K562 (cell line): ENCODE data around the gene PLPPR2. TPM values are rescaled to one million over a fixed set of nuclear protein-coding genes. Genes with fewer than 3 reads are reported as not detected.

ENCODE experiments used
- ARID2 ChIP-seq: fragments of 450-650 bp; IDR thresholded peaks from 2 replicates; pipeline ENCODE4 v1.6.1; 2017; ENCODE audit warnings: antibody characterized with exemption, mild to moderate bottlenecking
- ASH1L ChIP-seq: fragments of 450-650 bp; IDR thresholded peaks from 2 replicates; pipeline ENCODE4 v1.6.1; 2018; ENCODE audit warnings: borderline replicate concordance, mild to moderate bottlenecking, low read depth; ENCODE audit not compliant: partially characterized antibody
- ATF1 ChIP-seq, 2 experiments: fragments of 450-650 bp in 1 of 2; IDR thresholded peaks; 2 replicates each; pipeline ENCODE4 v1.6.1; 2016; ENCODE audit warnings: missing compliant biosample characterization in 1 of 2, missing genetic modification characterization in 1 of 2
- BRD9 ChIP-seq: fragments of 450-650 bp; IDR thresholded peaks from 2 replicates; pipeline ENCODE4 v1.6.1; 2018; ENCODE audit warnings: low read depth; ENCODE audit not compliant: partially characterized antibody
- CBFA2T3 ChIP-seq: fragments of 450-650 bp; IDR thresholded peaks from 2 replicates; pipeline ENCODE4 v1.6.1; 2017
- COPS2 ChIP-seq: fragments of 450-650 bp; conservative IDR thresholded peaks from 2 replicates; pipeline ENCODE4 v1.6.1; 2016; ENCODE audit warnings: mild to moderate bottlenecking, moderate library complexity
- DMBX1 ChIP-seq: fragments of 250-450 bp; sonication (Bioruptor Pico); IDR thresholded peaks from 2 replicates; pipeline ENCODE4 v1.8.0; 2022; ENCODE audit warnings: inconsistent platforms, mild to moderate bottlenecking, moderate library complexity, borderline replicate concordance
- IRF2 ChIP-seq: sonication (generic); formaldehyde crosslinking; IDR thresholded peaks from 2 replicates; pipeline ENCODE4 v1.8.1; 2022; ENCODE audit warnings: mild to moderate bottlenecking, missing genetic modification reagents
- KLF1 ChIP-seq: fragments of 450-650 bp; IDR thresholded peaks from 2 replicates; pipeline ENCODE4 v1.6.1; 2016; ENCODE audit warnings: missing genetic modification characterization, missing compliant biosample characterization
- MTA2 ChIP-seq: fragments of 450-650 bp; IDR thresholded peaks from 2 replicates; pipeline ENCODE4 v1.6.1; 2016; ENCODE audit warnings: low read depth
- RAD51 ChIP-seq: fragments of 450-650 bp; IDR thresholded peaks from 2 replicates; pipeline ENCODE4 v1.7.1; 2016; ENCODE audit warnings: low read depth, mild to moderate bottlenecking, borderline replicate concordance
- SRF ChIP-seq, 2 experiments: fragments of 250-450, 450-650 bp in 1 of 2; sonication (Bioruptor Pico) in 1 of 2; sonication (generic) in 1 of 2; formaldehyde crosslinking; IDR thresholded peaks; 2 replicates each; pipeline versions ENCODE4 v1.5.0 to v1.5.1; 2020 to 2022; ENCODE audit warnings: mild to moderate bottlenecking in 1 of 2, missing genetic modification reagents in 1 of 2
- TCFL5 ChIP-seq: fragments of 250-450 bp; sonication (Bioruptor Pico); conservative IDR thresholded peaks from 2 replicates; pipeline ENCODE4 v1.6.1; 2021; ENCODE audit warnings: mild to moderate bottlenecking, moderate library complexity, matching md5 sums
- YBX1 ChIP-seq: fragments of 450-650 bp; IDR thresholded peaks from 2 replicates; pipeline ENCODE4 v1.7.1; 2016; ENCODE audit warnings: mild to moderate bottlenecking
- ZBTB7A ChIP-seq: IDR thresholded peaks from 2 replicates; pipeline ENCODE4 v1.6.1; 2011; ENCODE audit warnings: low read depth, mild to moderate bottlenecking, low read length, moderate library complexity, borderline replicate concordance; ENCODE audit not compliant: control insufficient read depth
- ZFP1 ChIP-seq: fragments of 450-650 bp; formaldehyde crosslinking; IDR thresholded peaks from 2 replicates; pipeline ENCODE4 v1.4.0; 2020; ENCODE audit warnings: mild to moderate bottlenecking, mixed read lengths
- ZNF143 ChIP-seq: sonication (generic); formaldehyde crosslinking; IDR thresholded peaks from 2 replicates; pipeline ENCODE4 v1.9.0; 2022; ENCODE audit warnings: mild to moderate bottlenecking, missing genetic modification reagents
- ZNF282 ChIP-seq: sonication (generic); formaldehyde crosslinking; IDR thresholded peaks from 2 replicates; pipeline ENCODE4 v1.8.1; 2023; ENCODE audit warnings: missing genetic modification reagents
- ZNF431 ChIP-seq: sonication (generic); formaldehyde crosslinking; IDR thresholded peaks from 2 replicates; pipeline ENCODE4 v1.8.0; 2022; ENCODE audit warnings: mild to moderate bottlenecking, missing genetic modification reagents
- ZNF589 ChIP-seq: fragments of 200-800 bp; sonication (Bioruptor generic); IDR thresholded peaks from 2 replicates; pipeline ENCODE4 v1.6.1; 2016; ENCODE audit warnings: low read depth, missing genetic modification characterization, missing compliant biosample characterization
- ZNF717 ChIP-seq: fragments of 250-450 bp; sonication (Bioruptor Pico); IDR thresholded peaks from 2 replicates; pipeline ENCODE4 v1.5.0; 2021
- ZNF77 ChIP-seq: fragments of 250-450 bp; sonication (Bioruptor Pico); IDR thresholded peaks from 2 replicates; pipeline ENCODE4 v1.5.0; 2020
- polyA plus RNA-seq, 8 experiments: library from polyadenylated mRNA; depleted of rRNA in 4 of 8; stranded (reverse) in 5 of 8; unstranded in 3 of 8; fragments of >200 nt; fragmentation: Nextera tagmentation in 2 of 8; fragmentation: Illumina TruSeq in 1 of 8; extraction: Ambion mirVana in 2 of 8; extraction: Trizol in 1 of 8; gene quantifications; 2 replicates each; pipeline versions ENCODE4 v1.2.1 to v1.2.3, GENCODE V29; 2011 to 2014; ENCODE audit warnings: inconsistent platforms in 1 of 8, missing spikeins in 1 of 8
- total RNA-seq, 7 experiments: library from RNA; depleted of rRNA in 6 of 7; stranded (reverse); fragments of >200 nt in 6 of 7; fragmentation: Illumina TruSeq in 2 of 7; extraction: Trizol in 2 of 7; gene quantifications; 2 replicates each; pipeline versions ENCODE4 v1.2.1 to v1.2.3, GENCODE V29; 2011 to 2021; ENCODE audit warnings: low replicate concordance in 1 of 7
- TF ChIP-seq, protein P1 (sequence below): IDR thresholded peaks from 3 replicates; pipeline ENCODE4 v1.6.1; 2011; ENCODE audit warnings: borderline replicate concordance, mild to moderate bottlenecking; ENCODE audit not compliant: insufficient read length, insufficient read depth
- TF ChIP-seq, protein P2 (sequence below): sonication (generic); formaldehyde crosslinking; IDR thresholded peaks from 2 replicates; pipeline ENCODE4 v1.8.0; 2023; ENCODE audit warnings: mild to moderate bottlenecking, missing genetic modification reagents
- TF ChIP-seq, protein P3 (sequence below): fragments of 250-450 bp; sonication (Bioruptor Pico); IDR thresholded peaks from 2 replicates; pipeline ENCODE4 v1.8.0; 2021; ENCODE audit warnings: moderate library complexity, mild to moderate bottlenecking, inconsistent platforms

Gene PLPPR2
- total and polyA plus RNA-seq, 9 of the 15 experiments (the other 6 are each of a cell fraction or from before 2014, with no cell fraction given), result 0.49 to 15.9 (median 3.4) TPM

DNA sequence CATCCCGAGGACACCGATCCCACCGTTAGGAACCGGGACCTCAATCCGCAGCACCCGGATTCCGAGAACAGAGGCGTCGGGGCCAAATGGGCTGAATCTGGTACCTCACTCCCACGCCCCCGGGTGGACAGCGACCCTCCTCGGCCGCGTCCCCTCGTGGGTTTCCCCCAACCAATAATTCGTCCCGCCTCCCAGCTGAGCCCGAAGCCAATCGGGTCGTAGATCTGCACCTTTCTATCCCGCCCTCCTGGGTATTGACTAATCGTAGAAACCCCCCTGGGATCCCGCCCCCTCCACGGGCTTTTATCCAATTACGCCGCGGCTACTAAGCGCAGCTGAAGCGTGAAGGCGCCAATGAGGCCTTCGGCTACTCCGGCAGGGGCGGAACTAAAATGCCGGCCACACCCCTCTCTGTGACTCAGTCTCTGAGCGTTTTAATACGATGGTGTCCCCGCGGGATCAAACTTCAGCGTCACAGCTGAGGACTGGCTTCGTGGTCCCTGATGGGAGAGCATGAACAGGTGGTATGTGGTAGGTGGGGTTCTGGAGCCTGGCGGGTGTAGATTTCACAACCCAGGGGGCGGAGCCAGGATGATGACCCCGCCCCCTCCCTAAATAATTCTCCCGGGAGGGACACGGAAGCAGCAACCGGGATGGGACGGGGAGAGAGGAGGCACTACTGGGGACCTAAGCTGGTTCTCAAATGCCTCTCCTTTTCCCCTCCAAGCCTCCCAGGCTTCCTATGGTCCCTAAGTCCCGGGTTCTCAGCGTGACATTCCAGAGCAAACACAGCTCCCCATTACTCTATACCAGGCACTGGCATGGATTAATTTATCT is 8.9 kb upstream of the PLPPR2 start, which contains the start of the genes CCDC159 and TMEM205 (continued):
- TF ChIP-seq YBX1 (no peak), SRF (CRISPR knock-in tag; IDR thresholded peaks at IDR 0.05) (no peak), ATF1 (CRISPR knock-in tag; IDR thresholded peaks at IDR 0.05) (no peak), ATF1 (tag; IDR thresholded peaks at IDR 0.05) (peak; percentile 88), KLF1 (tag) (no peak), TCFL5 (no peak), RAD51 (no peak), IRF2 (CRISPR knock-in tag) (no peak), ARID2 (no peak), MTA2 (no peak), ZNF143 (CRISPR knock-in tag) (no peak), DMBX1 (CRISPR knock-in tag) (no peak), ZBTB7A (peak; percentile 83), ASH1L (peak; percentile 90), ZNF431 (CRISPR knock-in tag) (no peak), ZFP1 (CRISPR knock-in tag) (no peak), COPS2 (no peak), ZNF717 (CRISPR knock-in tag) (no peak), ZNF589 (no peak), ZNF77 (CRISPR knock-in tag) (no peak), ZNF282 (CRISPR knock-in tag) (no peak), CBFA2T3 (0 out of 2 replicates have a peak, but pooled peaks have one; percentile 13), BRD9 (no peak)
- TF ChIP-seq, protein P1, sequence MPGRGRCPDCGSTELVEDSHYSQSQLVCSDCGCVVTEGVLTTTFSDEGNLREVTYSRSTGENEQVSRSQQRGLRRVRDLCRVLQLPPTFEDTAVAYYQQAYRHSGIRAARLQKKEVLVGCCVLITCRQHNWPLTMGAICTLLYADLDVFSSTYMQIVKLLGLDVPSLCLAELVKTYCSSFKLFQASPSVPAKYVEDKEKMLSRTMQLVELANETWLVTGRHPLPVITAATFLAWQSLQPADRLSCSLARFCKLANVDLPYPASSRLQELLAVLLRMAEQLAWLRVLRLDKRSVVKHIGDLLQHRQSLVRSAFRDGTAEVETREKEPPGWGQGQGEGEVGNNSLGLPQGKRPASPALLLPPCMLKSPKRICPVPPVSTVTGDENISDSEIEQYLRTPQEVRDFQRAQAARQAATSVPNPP, result no peak
- TF ChIP-seq, protein P2, sequence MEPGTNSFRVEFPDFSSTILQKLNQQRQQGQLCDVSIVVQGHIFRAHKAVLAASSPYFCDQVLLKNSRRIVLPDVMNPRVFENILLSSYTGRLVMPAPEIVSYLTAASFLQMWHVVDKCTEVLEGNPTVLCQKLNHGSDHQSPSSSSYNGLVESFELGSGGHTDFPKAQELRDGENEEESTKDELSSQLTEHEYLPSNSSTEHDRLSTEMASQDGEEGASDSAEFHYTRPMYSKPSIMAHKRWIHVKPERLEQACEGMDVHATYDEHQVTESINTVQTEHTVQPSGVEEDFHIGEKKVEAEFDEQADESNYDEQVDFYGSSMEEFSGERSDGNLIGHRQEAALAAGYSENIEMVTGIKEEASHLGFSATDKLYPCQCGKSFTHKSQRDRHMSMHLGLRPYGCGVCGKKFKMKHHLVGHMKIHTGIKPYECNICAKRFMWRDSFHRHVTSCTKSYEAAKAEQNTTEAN (CRISPR knock-in tag), result no peak
- TF ChIP-seq, protein P3, sequence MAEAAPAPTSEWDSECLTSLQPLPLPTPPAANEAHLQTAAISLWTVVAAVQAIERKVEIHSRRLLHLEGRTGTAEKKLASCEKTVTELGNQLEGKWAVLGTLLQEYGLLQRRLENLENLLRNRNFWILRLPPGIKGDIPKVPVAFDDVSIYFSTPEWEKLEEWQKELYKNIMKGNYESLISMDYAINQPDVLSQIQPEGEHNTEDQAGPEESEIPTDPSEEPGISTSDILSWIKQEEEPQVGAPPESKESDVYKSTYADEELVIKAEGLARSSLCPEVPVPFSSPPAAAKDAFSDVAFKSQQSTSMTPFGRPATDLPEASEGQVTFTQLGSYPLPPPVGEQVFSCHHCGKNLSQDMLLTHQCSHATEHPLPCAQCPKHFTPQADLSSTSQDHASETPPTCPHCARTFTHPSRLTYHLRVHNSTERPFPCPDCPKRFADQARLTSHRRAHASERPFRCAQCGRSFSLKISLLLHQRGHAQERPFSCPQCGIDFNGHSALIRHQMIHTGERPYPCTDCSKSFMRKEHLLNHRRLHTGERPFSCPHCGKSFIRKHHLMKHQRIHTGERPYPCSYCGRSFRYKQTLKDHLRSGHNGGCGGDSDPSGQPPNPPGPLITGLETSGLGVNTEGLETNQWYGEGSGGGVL (CRISPR knock-in tag), result no peak
